RWPE2 (cell line): Measurements from ENCODE around the gene SAP30L.

Source experiments
- ATAC-seq: fragments of 200-7000 bp; cut with Tn5 transposase; 3 replicates; pipeline ENCODE4 v1.9.1; 2021; ENCODE audit warnings: low read depth
- DNase-seq: peaks from one replicate; pipeline ENCODE4 v3.0.0-alpha.2; 2020; ENCODE audit warnings: low spot score
- H3K27ac ChIP-seq: fragments of 450-650 bp; 2 replicates; pipeline ENCODE4 v1.5.1; 2017; ENCODE audit warnings: mild to moderate bottlenecking; ENCODE audit not compliant: poor library complexity, severe bottlenecking
- H3K27me3 ChIP-seq: fragments of 250-450 bp; sonication (Bioruptor Pico); 2 replicates; pipeline ENCODE4 v1.5.1; 2021; ENCODE audit warnings: mild to moderate bottlenecking, moderate library complexity; ENCODE audit not compliant: insufficient read depth, poor library complexity, severe bottlenecking
- H3K36me3 ChIP-seq: fragments of 250-450 bp; sonication (Bioruptor Pico); 2 replicates; pipeline ENCODE4 v1.5.1; 2020; ENCODE audit warnings: low read depth, mild to moderate bottlenecking, moderate library complexity
- H3K4me1 ChIP-seq: fragments of 250-450 bp; sonication (Bioruptor Pico); 2 replicates; pipeline ENCODE4 v1.5.1; 2021; ENCODE audit warnings: mild to moderate bottlenecking, moderate library complexity; ENCODE audit not compliant: insufficient read depth, poor library complexity, severe bottlenecking
- H3K4me3 ChIP-seq: fragments of 250-450 bp; sonication (Bioruptor Pico); 2 replicates; pipeline ENCODE4 v1.5.1; 2021; ENCODE audit warnings: mild to moderate bottlenecking, moderate library complexity; ENCODE audit not compliant: severe bottlenecking
- H3K9me3 ChIP-seq: fragments of 250-450 bp; sonication (Bioruptor Pico); 2 replicates; pipeline ENCODE4 v1.5.1; 2021; ENCODE audit warnings: mild to moderate bottlenecking, moderate library complexity; ENCODE audit not compliant: severe bottlenecking
- CTCF ChIP-seq: fragments of 450-650 bp; IDR thresholded peaks from one replicate; pipeline ENCODE4 v1.5.1; 2017; ENCODE audit warnings: mild to moderate bottlenecking, moderate library complexity; ENCODE audit not compliant: poor library complexity, severe bottlenecking

Gene SAP30L

GRCh38 chr5:154464438-154464837 is 18.6 kb downstream of the SAP30L start:
- Histone ChIP-seq H3K36me3 (no peaks in the 10 kb centered on the region), H3K27me3 (no peaks in the 10 kb centered on the region), H3K27ac (no peak overlapping the region), H3K9me3 (no peaks in the 10 kb centered on the region), H3K4me1 (no peaks in the 10 kb centered on the region), H3K4me3 (no peak overlapping the region)
- TF ChIP-seq CTCF: no peak
- DNase-seq (no peak), ATAC-seq (no peak)

- DNase-seq: no peak
- no peak overlapping the region for H3K4me3 ChIP-seq
- peak; percentile 70 for ATAC-seq
- H3K36me3 ChIP-seq: no peaks in the 10 kb centered on the region
- no peak overlapping the region for H3K27ac ChIP-seq
- H3K4me1 ChIP-seq: no peaks in the 10 kb centered on the region
- H3K27me3 ChIP-seq: peaks cover 3% of the 10 kb centered on the region
- no peaks in the 10 kb centered on the region for H3K9me3 ChIP-seq
- no peak for TF ChIP-seq CTCF
These were observed 19.4 kb downstream of the SAP30L start for GRCh38 chr5:154465169-154465568.

- Histone ChIP-seq H3K36me3 (no peaks in the 10 kb centered on the region), H3K4me3 (no peak overlapping the region), H3K27ac (no peak overlapping the region), H3K9me3 (no peaks in the 10 kb centered on the region), H3K4me1 (no peaks in the 10 kb centered on the region), H3K27me3 (peaks cover 13% of the 10 kb centered on the region)
- no peak for DNase-seq
- no peak for TF ChIP-seq CTCF
- no peak for ATAC-seq
These were observed 20.4 kb downstream of the SAP30L start for GRCh38 chr5:154466147-154466546.

GRCh38 chr5:154466671-154467070 is 20.9 kb downstream of the SAP30L start:
- Histone ChIP-seq H3K9me3 (no peaks in the 10 kb centered on the region), H3K27ac (no peak overlapping the region), H3K36me3 (no peaks in the 10 kb centered on the region), H3K27me3 (peaks cover 18% of the 10 kb centered on the region), H3K4me3 (no peak overlapping the region), H3K4me1 (no peaks in the 10 kb centered on the region)
- DNase-seq: no peak
- no peak for TF ChIP-seq CTCF
- ATAC-seq: no peak

GRCh38 chr5:154467655-154468354 is 22.0 kb downstream of the SAP30L start:
- Histone ChIP-seq H3K4me1 (no peaks in the 10 kb centered on the region), H3K27ac (no peak overlapping the region), H3K4me3 (no peak overlapping the region), H3K36me3 (no peaks in the 10 kb centered on the region), H3K27me3 (peaks cover 29% of the 10 kb centered on the region), H3K9me3 (no peaks in the 10 kb centered on the region)
- ATAC-seq (peak; percentile 88), DNase-seq (no peak)
- peak; percentile 98 for TF ChIP-seq CTCF
